Measurements from ENCODE around the gene TBC1D25. TPM values are rescaled to one million over a fixed set of nuclear protein-coding genes. Genes with fewer than 3 reads are reported as not detected.

Gene TBC1D25
- total RNA-seq, 2 experiments from 2014 or later = 7.6 to 11.2 TPM

DNA sequence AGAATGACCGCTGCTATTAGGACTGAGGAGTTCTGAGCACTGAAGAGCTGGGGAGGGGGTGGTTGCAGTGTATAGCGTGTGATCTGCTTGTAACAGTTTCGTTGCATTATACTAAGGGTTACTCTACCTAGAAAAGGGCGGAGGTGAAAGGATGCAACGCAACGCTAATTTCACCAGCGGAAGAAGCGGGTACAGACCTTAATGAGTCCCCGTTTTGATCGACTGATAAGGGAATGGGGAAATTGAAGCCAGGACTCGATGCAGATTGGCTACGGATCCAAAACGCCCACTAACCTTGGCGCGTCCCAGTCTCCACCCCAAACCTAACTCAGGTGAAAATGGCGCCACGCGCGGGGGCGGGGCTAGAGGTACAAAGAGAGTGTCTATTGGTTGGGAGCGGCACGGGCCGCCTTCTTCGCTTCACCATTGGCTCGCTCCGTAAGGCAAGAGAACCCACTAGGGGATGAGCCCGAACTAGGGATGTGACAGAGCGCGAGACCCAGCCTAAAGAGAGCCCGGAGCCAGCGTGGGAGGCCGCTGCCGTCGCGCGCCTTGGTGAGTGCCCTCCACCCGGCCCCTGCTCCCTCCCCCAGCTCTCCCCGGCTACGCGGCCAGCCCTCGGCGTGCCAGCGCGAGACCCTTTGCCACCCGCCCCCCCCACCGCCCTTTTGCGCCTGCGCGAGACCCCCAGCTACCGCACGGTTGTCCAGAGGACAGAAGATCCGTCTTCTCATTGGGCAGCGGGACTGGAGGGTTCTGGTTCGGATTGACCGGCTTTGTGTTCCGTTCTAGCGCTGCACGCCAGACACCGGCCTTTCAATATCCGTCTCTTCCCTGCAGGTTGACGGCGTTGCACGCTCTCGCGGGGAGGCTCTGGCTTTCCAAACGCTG is 17.9 kb upstream of the TBC1D25 start, which contains the start of gene EBP:
TSS of gene EBP (plus strand) at position 456 of the 891 bp plus-strand sequence. CDS start 1,964 bp downstream, outside the sequence.
- intact Hi-C loops (cut with micrococcal nuclease; ENCODE audit: unreplicated experiment) = loop anchor here (5.0 kb wide), 2 partner anchors 44 to 51 kb away; partner anchors contain the start of genes FTSJ1 and RBM3
- TSS peak; percentile 78 for BruUV-seq (replicated peaks)
- peak within 1 kb of the TSS; percentile 96 for H3K4me2 ChIP-seq (ENCODE audit: low read length)
- TF ChIP-seq EZH2phosphoT487 (IDR thresholded peaks at IDR 0.05; ENCODE audit: borderline replicate concordance, low read depth, low read length) = no peak
- TF ChIP-seq, protein P1, sequence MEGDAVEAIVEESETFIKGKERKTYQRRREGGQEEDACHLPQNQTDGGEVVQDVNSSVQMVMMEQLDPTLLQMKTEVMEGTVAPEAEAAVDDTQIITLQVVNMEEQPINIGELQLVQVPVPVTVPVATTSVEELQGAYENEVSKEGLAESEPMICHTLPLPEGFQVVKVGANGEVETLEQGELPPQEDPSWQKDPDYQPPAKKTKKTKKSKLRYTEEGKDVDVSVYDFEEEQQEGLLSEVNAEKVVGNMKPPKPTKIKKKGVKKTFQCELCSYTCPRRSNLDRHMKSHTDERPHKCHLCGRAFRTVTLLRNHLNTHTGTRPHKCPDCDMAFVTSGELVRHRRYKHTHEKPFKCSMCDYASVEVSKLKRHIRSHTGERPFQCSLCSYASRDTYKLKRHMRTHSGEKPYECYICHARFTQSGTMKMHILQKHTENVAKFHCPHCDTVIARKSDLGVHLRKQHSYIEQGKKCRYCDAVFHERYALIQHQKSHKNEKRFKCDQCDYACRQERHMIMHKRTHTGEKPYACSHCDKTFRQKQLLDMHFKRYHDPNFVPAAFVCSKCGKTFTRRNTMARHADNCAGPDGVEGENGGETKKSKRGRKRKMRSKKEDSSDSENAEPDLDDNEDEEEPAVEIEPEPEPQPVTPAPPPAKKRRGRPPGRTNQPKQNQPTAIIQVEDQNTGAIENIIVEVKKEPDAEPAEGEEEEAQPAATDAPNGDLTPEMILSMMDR (conservative IDR thresholded peaks at IDR 0.05; ENCODE audit: low read length) = no peak
- H3K27ac ChIP-seq (ENCODE audit: low read depth, low read length, poor library complexity, severe bottlenecking) = peak within 1 kb of the TSS; percentile 95
- no peaks in the 10 kb centered on the region for H4K20me1 ChIP-seq (ENCODE audit: insufficient read depth, low read length)
- peaks cover 50% of the 10 kb centered on the region for H3K4me1 ChIP-seq (ENCODE audit: insufficient read depth, low read length, poor library complexity, severe bottlenecking)
- H3K9me3 ChIP-seq (ENCODE audit: low read length) = no peaks in the 10 kb centered on the region
- peak within 1 kb of the TSS; percentile 95 for H3K4me3 ChIP-seq (ENCODE audit: low read depth, low read length, poor library complexity, severe bottlenecking)
- ChIA-PET CTCF (ENCODE audit: unreplicated experiment) (no interaction called here), POLR2A (interaction anchor here (1.6 kb wide), 1 partner anchor 50 kb away, joined by 3 read pairs; no protein-coding TSS in a partner anchor)
- DNase-seq (ENCODE audit: low spot score) = peak; percentile 94
- peak within 1 kb of the TSS; percentile 77; the same call in 1 of the 2 replicates for H2AFZ ChIP-seq (ENCODE audit: low read length)
- no peaks in the 10 kb centered on the region for H3K9me2 ChIP-seq (ENCODE audit: insufficient read depth, low read length)
- H3K36me3 ChIP-seq (ENCODE audit: insufficient read depth, low read length) = peaks cover 30% of the 10 kb centered on the region
- peaks cover 31% of the 10 kb centered on the region for H3K79me2 ChIP-seq (ENCODE audit: insufficient read depth, low read depth, low read length)

DNA sequence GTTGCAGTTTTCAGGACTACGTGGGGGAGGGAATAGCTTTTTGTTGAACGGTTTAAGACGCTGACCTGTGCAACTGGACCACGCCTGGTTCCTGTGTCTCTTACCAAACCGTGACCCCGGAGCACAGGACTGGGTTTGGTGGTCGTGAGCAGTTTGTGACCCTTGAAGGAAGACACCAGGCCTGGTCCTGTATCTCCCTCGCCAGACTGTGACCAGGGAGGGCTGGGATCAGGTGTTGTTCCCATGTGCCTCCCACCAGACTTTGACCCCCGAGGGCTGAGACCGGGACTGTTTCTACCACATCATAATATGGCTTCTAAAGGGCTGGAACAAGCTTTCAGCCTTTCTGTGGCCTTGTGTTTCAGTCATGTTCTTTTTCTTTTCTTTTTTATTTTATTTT is 17.2 kb upstream of the TBC1D25 start:
- POLR2A ChIA-PET = interaction anchor here (1.6 kb wide), 1 partner anchor 49 kb away, joined by 3 read pairs; no protein-coding TSS in a partner anchor
- H3K9me2 ChIP-seq (ENCODE audit: insufficient read depth, low read length) = no peaks in the 10 kb centered on the region
- H3K4me2 ChIP-seq (ENCODE audit: low read length) = peak overlapping the region; percentile 87
- TF ChIP-seq, protein P1 (conservative IDR thresholded peaks at IDR 0.05; ENCODE audit: low read length) = no peak
- no peak for TF ChIP-seq EZH2phosphoT487 (IDR thresholded peaks at IDR 0.05; ENCODE audit: borderline replicate concordance, low read depth, low read length)
- CTCF ChIA-PET (ENCODE audit: unreplicated experiment) = no interaction called here
- no peak overlapping the region; the same call in 1 of the 2 replicates for H2AFZ ChIP-seq (ENCODE audit: low read length)
- peak overlapping the region; percentile 95 for H3K4me3 ChIP-seq (ENCODE audit: low read depth, low read length, poor library complexity, severe bottlenecking)
- no peaks in the 10 kb centered on the region for H3K9me3 ChIP-seq (ENCODE audit: low read length)
- no peaks in the 10 kb centered on the region for H4K20me1 ChIP-seq (ENCODE audit: insufficient read depth, low read length)
- H3K27ac ChIP-seq (ENCODE audit: low read depth, low read length, poor library complexity, severe bottlenecking) = peak overlapping the region; percentile 95
- no TSS peak for BruUV-seq (replicated peaks)
- no peak for DNase-seq (ENCODE audit: low spot score)
- H3K36me3 ChIP-seq (ENCODE audit: insufficient read depth, low read length) = peaks cover 36% of the 10 kb centered on the region
- peaks cover 43% of the 10 kb centered on the region for H3K4me1 ChIP-seq (ENCODE audit: insufficient read depth, low read length, poor library complexity, severe bottlenecking)
- peaks cover 31% of the 10 kb centered on the region for H3K79me2 ChIP-seq (ENCODE audit: insufficient read depth, low read depth, low read length)
- intact Hi-C loops (cut with micrococcal nuclease; ENCODE audit: unreplicated experiment) = loop anchor here (5.0 kb wide), 2 partner anchors 45 to 50 kb away; partner anchors contain the start of genes FTSJ1 and RBM3

Measured in OCI-LY7 (cell line).